Measurements from ENCODE around the gene GJB4.
A peak's percentile ranks its signal among the peaks of the same experiment; 100 is the strongest.
"Not testable (repeated sequence)": the region's sequence is repeated elsewhere in the genome, so short reads cannot be mapped to it uniquely, and the experiment has no call there.

GJB4 gene

GRCh38 chr1:34759503-34760357 is at the start of gene GJB4:
GJB4 (plus strand) TSS chr1:34759740; CDS start chr1:34761255, 1,515 bp downstream.
- FAIRE-seq (no peak), DNase-seq (ENCODE audit: insufficient read length, low spot score) (no peak)

GRCh38 chr1:34710812-34711211 is 48.7 kb upstream of the GJB4 start:
- FAIRE-seq (no peak), DNase-seq (ENCODE audit: insufficient read length, low spot score) (no peak)

GRCh38 chr1:34711485-34711884 is 48.1 kb upstream of the GJB4 start:
- DNase-seq (ENCODE audit: insufficient read length, low spot score): no peak
- FAIRE-seq: no peak

- FAIRE-seq: no peak
- no peak for DNase-seq (ENCODE audit: insufficient read length, low spot score)
Measured at GRCh38 chr1:34712007-34712688, 47.4 kb upstream of the GJB4 start.

GRCh38 chr1:34713443-34713842 is 46.1 kb upstream of the GJB4 start:
- DNase-seq (ENCODE audit: insufficient read length, low spot score) (no peak), FAIRE-seq (no peak)

- DNase-seq (ENCODE audit: insufficient read length, low spot score) (no peak), FAIRE-seq (no peak)
Measured at GRCh38 chr1:34714386-34714785, 45.2 kb upstream of the GJB4 start.

DNA sequence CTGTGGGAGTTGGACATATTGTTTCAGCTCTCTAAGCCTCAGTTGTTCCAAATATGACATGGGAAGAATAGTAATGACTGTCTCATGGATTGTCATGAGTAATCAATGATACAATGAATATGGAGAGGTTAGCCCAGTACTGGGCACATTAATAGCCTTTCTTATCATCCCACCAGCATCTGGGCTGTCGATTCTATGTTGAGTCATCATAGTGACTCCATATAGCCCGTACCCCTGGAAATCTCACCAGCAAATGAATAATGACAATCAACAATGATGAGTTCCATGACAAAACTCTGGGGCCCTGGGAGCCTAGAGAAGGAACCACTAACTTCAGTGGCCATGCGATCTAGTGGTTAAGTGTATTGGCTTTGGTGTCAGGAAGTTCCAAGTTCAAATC is 44.4 kb upstream of the GJB4 start:
- FAIRE-seq (no peak), DNase-seq (ENCODE audit: insufficient read length, low spot score) (no peak)

DNA sequence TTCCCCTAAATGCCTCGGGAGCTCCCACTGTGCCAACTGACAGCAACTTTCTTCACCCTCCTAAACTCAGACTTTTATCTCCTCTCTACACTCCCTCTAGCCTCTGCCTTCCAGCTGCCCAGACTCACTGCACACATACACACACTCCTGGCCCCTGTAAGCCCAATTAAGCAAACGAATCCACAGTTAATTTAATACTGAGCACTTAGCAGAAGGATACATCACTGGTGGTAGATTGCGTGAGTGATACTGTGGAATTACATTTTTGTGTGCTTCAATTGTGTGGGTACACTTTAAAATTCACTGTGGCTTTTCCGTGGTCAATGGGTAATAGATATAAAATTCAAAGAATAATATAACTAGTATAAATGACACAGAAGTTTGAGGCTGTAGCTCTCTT is 38.3 kb upstream of the GJB4 start:
- DNase-seq (ENCODE audit: insufficient read length, low spot score): no peak
- FAIRE-seq: no peak

DNA sequence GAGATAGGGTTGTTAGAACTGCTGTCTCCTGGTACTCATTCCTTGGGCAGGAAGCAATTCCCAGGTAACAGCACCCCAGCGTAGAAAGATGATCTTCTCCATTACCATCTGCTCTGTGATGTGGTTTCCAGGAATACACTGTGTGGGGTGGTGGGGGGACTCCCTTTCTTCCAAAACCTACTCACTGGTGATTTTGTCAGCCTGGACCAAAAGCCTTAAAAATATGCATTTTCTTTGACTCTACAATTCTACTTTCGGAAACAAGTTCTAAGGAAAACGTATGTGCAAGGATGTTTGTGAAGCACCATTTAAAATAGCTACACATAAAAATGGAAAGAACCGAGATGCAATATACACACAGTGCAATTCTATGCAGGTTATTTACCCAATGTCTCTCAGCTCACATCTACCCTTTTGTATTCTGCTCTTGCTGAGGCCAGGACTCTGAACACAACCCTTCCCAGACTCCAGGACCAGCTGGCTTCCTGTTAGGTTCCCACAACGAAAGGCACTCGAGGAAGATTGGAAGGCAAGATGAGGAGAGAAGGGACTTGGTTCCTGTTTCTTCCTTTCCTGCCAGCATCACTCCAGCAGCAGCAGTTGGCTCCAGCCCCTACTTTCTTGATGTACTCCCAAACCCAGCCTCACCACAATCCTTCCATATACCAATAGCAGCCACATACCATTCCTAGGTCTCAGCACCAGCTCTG is 37.7 kb upstream of the GJB4 start:
- FAIRE-seq (no peak), DNase-seq (ENCODE audit: insufficient read length, low spot score) (no peak)

DNA sequence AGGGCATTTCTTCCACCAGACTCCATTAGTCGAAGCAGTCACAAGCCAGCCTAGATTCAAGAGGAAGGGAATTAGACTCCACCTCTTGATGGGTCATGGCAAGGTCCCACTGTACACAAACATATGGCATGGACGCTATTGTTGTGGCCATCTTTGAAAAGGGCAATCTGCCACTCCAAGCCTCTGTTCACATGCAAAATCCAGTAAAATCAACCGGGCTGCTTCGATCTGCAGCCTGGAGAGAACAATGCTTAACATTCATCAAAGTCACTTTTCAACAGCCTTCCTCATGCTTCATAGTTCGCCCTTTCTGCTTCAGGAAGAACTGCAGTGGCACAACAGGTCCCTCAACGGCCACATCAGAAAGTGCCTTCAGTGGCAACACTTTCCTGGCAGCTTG is 32.7 kb upstream of the GJB4 start:
- FAIRE-seq (no peak), DNase-seq (ENCODE audit: insufficient read length, low spot score) (no peak)

GRCh38 chr1:34730485-34730884 is 29.1 kb upstream of the GJB4 start:
- FAIRE-seq (no peak), DNase-seq (ENCODE audit: insufficient read length, low spot score) (no peak)

- DNase-seq (ENCODE audit: insufficient read length, low spot score); FAIRE-seq: not testable (repeated sequence)
Measured at GRCh38 chr1:34732831-34733230, 26.7 kb upstream of the GJB4 start.

- DNase-seq (ENCODE audit: insufficient read length, low spot score): no peak
- FAIRE-seq: no peak
Measured at GRCh38 chr1:34736692-34737091, 22.8 kb upstream of the GJB4 start.

DNA sequence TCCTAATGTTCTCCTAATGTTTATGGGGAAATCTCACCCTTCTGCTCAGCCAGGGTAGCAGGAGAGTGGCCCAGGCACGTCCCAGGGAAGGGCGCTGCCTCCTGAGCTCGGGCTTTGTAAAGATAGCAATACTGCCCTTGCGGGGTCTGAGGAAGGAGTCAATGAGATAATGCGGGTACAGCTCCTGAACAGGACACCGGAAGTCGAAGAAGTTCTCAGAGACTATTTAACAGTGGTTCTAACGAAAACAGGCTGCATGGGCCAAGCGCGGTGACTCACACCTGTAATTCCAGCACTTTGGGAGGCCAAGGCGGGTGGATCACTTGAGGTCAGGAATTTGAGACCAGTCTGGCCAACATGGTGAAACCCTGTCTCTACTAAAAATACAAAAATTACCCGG is 22.3 kb upstream of the GJB4 start:
- FAIRE-seq; DNase-seq (ENCODE audit: insufficient read length, low spot score): not testable (repeated sequence)

DNA sequence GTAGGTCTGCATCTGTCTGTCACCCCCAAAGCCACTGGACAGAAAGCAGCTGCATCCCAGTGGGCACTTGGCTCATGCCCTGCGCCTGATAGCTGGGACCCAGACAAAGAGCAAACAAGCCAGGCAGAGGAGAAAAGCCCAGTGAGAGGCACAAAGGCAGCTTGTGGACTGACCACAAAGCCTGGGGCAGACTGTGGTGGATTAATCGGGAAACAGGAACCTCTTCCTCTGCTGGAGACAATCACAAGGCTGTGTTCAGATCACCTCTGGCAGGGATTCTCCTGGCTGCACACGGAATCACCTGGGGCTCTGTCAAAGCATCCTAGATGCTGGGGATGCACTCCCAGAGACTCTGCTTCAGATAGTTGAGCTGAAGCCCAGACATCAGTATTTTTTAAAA is 19.9 kb upstream of the GJB4 start:
- no peak for FAIRE-seq

GRCh38 chr1:34740161-34740868 is 19.2 kb upstream of the GJB4 start:
- no peak for FAIRE-seq
- DNase-seq (ENCODE audit: insufficient read length, low spot score): no peak

More for the DNA sequence above, 19.9 kb upstream of the GJB4 start:
- no peak for DNase-seq (ENCODE audit: insufficient read length, low spot score)

DNA sequence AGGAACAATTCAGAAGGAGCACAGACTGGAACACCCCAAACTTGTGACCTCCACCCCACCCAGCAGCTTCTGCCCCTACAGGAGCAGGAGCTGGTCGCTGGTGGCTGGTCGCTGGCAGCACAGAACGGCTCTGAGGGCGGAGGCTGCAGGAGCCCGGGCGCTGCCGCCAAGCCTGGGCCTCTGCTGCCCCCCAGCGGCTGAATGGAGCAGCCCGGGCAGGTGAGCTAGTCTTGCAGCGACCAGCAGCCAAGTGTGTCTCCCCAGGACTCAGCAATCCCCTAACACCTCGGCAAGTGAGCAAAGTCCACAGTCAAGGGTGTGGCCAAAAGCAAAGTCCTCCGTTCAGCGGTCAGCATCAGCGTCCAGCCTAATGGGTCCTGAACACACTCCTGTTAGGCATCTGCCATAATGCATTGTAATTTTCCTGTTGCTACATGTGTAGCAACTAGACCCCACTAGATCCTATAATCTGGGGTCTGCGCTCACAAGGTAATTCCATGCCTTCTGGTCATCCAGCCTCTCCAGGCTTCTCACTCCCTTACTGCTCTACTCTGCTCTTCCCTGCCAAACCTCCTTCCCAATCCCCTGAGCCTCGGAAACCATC is 16.8 kb upstream of the GJB4 start:
- FAIRE-seq: peak; percentile 77
- DNase-seq (ENCODE audit: insufficient read length, low spot score): peak; percentile 92

DNA sequence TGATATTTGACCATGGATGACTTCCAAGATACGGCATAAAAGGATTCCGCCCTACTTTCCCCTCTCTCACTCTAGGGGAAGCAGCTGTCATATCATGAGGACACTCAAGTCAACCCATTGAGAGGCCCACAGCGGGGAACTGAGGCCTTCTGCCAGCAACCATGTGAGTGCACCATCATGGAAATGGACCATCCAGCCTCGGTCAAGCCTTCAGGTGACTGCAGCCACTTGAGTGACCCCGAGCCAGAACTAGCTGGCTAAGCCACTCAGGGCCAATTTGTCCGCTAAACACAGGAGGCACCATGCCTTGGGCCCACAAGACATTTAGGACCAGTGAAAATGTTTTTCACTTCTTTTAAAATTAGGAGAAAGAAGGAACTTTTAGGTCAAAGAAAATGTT is 15.8 kb upstream of the GJB4 start:
- no peak for FAIRE-seq
- no peak for DNase-seq (ENCODE audit: insufficient read length, low spot score)

GRCh38 chr1:34744851-34745250 is 14.7 kb upstream of the GJB4 start:
- no peak for FAIRE-seq
- no peak for DNase-seq (ENCODE audit: insufficient read length, low spot score)

DNA sequence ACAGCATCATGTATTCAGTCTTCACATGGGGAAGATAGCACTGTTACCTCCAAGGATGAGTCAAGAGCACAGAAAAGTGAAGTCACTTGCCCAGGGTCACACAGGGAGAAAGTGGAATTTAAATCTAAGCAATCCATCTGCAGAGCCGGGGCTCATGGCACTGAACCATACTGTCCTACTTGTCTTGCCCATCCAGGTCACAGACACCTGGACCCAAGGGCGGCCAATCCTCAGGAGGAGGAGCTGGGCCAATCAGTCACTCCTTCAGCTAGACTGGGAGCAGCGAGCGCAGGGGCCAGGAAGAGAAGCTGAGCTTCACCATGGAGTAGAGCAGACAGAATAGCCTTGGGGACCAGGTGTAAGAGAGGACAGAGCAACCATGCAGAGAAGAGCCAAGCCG is 13.9 kb upstream of the GJB4 start:
- DNase-seq (ENCODE audit: insufficient read length, low spot score) (no peak), FAIRE-seq (no peak)
